ENCODE measurements around the gene ANXA8. TPM values are rescaled to one million over a fixed set of nuclear protein-coding genes. Genes with fewer than 3 reads are reported as not detected.
"Not testable (repeated sequence)": the region's sequence is repeated elsewhere in the genome, so short reads cannot be mapped to it uniquely, and the experiment has no call there.

ANXA8 gene, protein sequence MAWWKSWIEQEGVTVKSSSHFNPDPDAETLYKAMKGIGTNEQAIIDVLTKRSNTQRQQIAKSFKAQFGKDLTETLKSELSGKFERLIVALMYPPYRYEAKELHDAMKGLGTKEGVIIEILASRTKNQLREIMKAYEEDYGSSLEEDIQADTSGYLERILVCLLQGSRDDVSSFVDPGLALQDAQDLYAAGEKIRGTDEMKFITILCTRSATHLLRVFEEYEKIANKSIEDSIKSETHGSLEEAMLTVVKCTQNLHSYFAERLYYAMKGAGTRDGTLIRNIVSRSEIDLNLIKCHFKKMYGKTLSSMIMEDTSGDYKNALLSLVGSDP
- total RNA-seq, result not detected
- not detected for total RNA-seq (2013)
- total RNA-seq, result 0 to 0.14 (median 0) reads per million in 29 experiments

DNA sequence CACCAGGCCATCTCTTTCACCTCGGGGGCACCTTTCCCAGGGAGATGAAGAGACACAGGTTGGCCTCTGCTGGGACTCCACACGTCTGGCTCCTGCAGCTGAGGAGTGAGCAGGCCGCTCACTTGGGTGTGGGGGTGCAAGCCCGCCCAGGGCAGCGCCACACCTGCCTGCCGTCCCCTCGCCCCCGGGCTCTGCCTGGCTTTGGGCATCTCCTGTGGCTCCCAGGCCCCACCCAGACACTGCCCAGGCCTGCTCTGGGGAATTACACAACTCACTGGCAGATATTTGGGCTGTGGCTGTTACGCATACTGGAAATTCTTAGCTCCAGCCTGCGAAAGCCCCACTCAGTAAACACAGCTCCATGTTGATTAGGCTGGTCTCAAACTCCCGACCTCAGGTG, at the start of gene ANXA8:
Gene ANXA8 (minus strand): TSS at position 193 of the 400 bp plus-strand sequence. CDS start 182 bp downstream, at position 11.
- H3K4me3 Mint-ChIP-seq; CTCF ChIA-PET; ATAC-seq (replicated peaks in 1 of 4): not testable (repeated sequence)

DNA sequence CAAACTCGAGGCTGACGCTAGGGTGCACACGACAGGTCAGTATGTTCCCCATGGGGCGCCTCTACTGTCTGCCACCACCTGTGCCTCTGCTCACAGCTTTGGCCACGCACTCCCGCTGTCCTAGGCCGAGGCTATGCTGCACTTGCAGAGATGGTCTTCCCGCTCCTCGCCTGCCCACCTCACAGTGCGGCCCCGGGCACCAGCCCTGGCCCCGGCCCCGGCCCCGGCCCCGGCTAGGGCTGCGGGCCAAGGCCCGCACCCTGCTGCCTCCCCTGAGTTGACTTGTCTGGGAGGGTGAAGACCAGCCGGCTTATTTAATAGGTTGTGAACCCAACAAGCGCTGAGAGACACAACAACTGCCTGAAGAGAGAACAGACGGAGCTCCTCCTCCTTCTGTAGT, 39.6 kb upstream of the ANXA8 start, which contains the start of gene AGAP9:
Gene AGAP9 (minus strand): TSS at position 164 of the 400 bp plus-strand sequence. CDS start 112 bp downstream, at position 52.
- CTCF ChIA-PET; DNase-seq; H3K27me3 Mint-ChIP-seq; H3K27me3 ChIP-seq (replicated peaks in 1 of 2; ENCODE audit: control insufficient read depth in 2 of 2, extremely low read depth in 1 of 2, insufficient read depth in 2 of 2, low read length in 1 of 2); H3K4me3 Mint-ChIP-seq; H3K4me1 ChIP-seq (ENCODE audit: control insufficient read depth in 1 of 2, extremely low read depth in 1 of 2, insufficient read depth in 2 of 2, low read length in 2 of 2); H3K27ac Mint-ChIP-seq; H3K4me1 Mint-ChIP-seq; H3K9me3 ChIP-seq; H3K4me3 ChIP-seq (ENCODE audit: control insufficient read depth in 1 of 2, extremely low read depth in 1 of 2, low read length in 1 of 2); H3K9me3 Mint-ChIP-seq; POLR2A ChIA-PET; H3K36me3 Mint-ChIP-seq; H3K27ac ChIP-seq (ENCODE audit: low read length); ATAC-seq (replicated peaks in 1 of 4); H3K36me3 ChIP-seq (ENCODE audit: control insufficient read depth in 2 of 2, extremely low read depth in 1 of 2, insufficient read depth in 1 of 2, low read length in 1 of 2): not testable (repeated sequence)
- no CpG with 5 or more reads among the region's 20 CpGs for WGBS (ENCODE audit: insufficient coverage)

More for the DNA sequence above, at the start of gene ANXA8:
- H3K4me1 ChIP-seq (ENCODE audit: control insufficient read depth in 1 of 2, extremely low read depth in 1 of 2, insufficient read depth in 2 of 2, low read length in 2 of 2); H3K27ac ChIP-seq (ENCODE audit: low read length); H3K36me3 Mint-ChIP-seq; H3K27ac Mint-ChIP-seq; H3K4me3 ChIP-seq (ENCODE audit: control insufficient read depth in 1 of 2, extremely low read depth in 1 of 2, low read length in 1 of 2); POLR2A ChIA-PET; DNase-seq; H3K4me1 Mint-ChIP-seq; H3K9me3 Mint-ChIP-seq; H3K27me3 ChIP-seq (replicated peaks in 1 of 2; ENCODE audit: control insufficient read depth in 2 of 2, extremely low read depth in 1 of 2, insufficient read depth in 2 of 2, low read length in 1 of 2); H3K36me3 ChIP-seq (ENCODE audit: control insufficient read depth in 2 of 2, extremely low read depth in 1 of 2, insufficient read depth in 1 of 2, low read length in 1 of 2); H3K27me3 Mint-ChIP-seq; H3K9me3 ChIP-seq: not testable (repeated sequence)
- WGBS (ENCODE audit: insufficient coverage), result 66% methylated on average over 4 of the region's 11 CpGs

GRCh38 chr10:47502313-47502712, 18.4 kb upstream of the ANXA8 start:
- H3K27ac Mint-ChIP-seq; H3K27ac ChIP-seq (ENCODE audit: low read length); ATAC-seq (replicated peaks in 1 of 4); H3K4me3 ChIP-seq (ENCODE audit: control insufficient read depth in 1 of 2, extremely low read depth in 1 of 2, low read length in 1 of 2); DNase-seq; H3K4me1 Mint-ChIP-seq; H3K36me3 Mint-ChIP-seq; H3K4me3 Mint-ChIP-seq; H3K9me3 Mint-ChIP-seq; CTCF ChIA-PET; H3K36me3 ChIP-seq (ENCODE audit: control insufficient read depth in 2 of 2, extremely low read depth in 1 of 2, insufficient read depth in 1 of 2, low read length in 1 of 2); H3K9me3 ChIP-seq; H3K4me1 ChIP-seq (ENCODE audit: control insufficient read depth in 1 of 2, extremely low read depth in 1 of 2, insufficient read depth in 2 of 2, low read length in 2 of 2); H3K27me3 ChIP-seq (replicated peaks in 1 of 2; ENCODE audit: control insufficient read depth in 2 of 2, extremely low read depth in 1 of 2, insufficient read depth in 2 of 2, low read length in 1 of 2); POLR2A ChIA-PET; H3K27me3 Mint-ChIP-seq: not testable (repeated sequence)
- no CpG with 5 or more reads among the region's 9 CpGs for WGBS (ENCODE audit: insufficient coverage)

DNA sequence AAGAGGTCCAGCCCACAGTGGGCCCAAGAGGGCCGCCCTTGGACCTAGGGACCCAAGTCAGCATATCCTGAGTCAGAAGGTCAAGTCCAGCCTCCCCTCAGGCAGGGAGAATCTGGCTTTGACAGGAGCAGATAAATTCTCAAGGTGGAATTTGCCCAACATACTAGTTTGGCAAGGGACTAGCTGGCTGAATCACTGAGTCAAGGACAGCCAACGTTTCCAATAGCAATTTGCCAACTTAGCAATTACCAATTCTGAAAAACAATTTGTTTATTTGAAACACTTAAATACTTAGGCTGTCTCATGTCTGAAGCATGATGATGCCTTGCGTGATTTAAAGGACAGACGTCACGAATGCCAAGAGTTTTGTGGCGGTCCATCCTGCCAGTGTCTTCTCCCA, 10.3 kb upstream of the ANXA8 start:
- no CpG with 5 or more reads among the region's 6 CpGs for WGBS (ENCODE audit: insufficient coverage)
- H3K4me1 ChIP-seq (ENCODE audit: control insufficient read depth in 1 of 2, extremely low read depth in 1 of 2, insufficient read depth in 2 of 2, low read length in 2 of 2); CTCF ChIA-PET; H3K27ac ChIP-seq (ENCODE audit: low read length); H3K27me3 ChIP-seq (replicated peaks in 1 of 2; ENCODE audit: control insufficient read depth in 2 of 2, extremely low read depth in 1 of 2, insufficient read depth in 2 of 2, low read length in 1 of 2); H3K4me3 Mint-ChIP-seq; ATAC-seq (replicated peaks in 1 of 4); H3K4me1 Mint-ChIP-seq; H3K9me3 ChIP-seq; H3K36me3 Mint-ChIP-seq; POLR2A ChIA-PET; H3K27ac Mint-ChIP-seq; H3K36me3 ChIP-seq (ENCODE audit: control insufficient read depth in 2 of 2, extremely low read depth in 1 of 2, insufficient read depth in 1 of 2, low read length in 1 of 2); DNase-seq; H3K27me3 Mint-ChIP-seq; H3K4me3 ChIP-seq (ENCODE audit: control insufficient read depth in 1 of 2, extremely low read depth in 1 of 2, low read length in 1 of 2); H3K9me3 Mint-ChIP-seq: not testable (repeated sequence)

- DNase-seq; ATAC-seq (replicated peaks in 1 of 4); H3K27me3 Mint-ChIP-seq; H3K36me3 Mint-ChIP-seq; POLR2A ChIA-PET; H3K27ac ChIP-seq (ENCODE audit: low read length); H3K4me1 Mint-ChIP-seq; H3K36me3 ChIP-seq (ENCODE audit: control insufficient read depth in 2 of 2, extremely low read depth in 1 of 2, insufficient read depth in 1 of 2, low read length in 1 of 2); H3K9me3 ChIP-seq; H3K27ac Mint-ChIP-seq; CTCF ChIA-PET; H3K27me3 ChIP-seq (replicated peaks in 1 of 2; ENCODE audit: control insufficient read depth in 2 of 2, extremely low read depth in 1 of 2, insufficient read depth in 2 of 2, low read length in 1 of 2); H3K4me3 Mint-ChIP-seq; H3K9me3 Mint-ChIP-seq; H3K4me1 ChIP-seq (ENCODE audit: control insufficient read depth in 1 of 2, extremely low read depth in 1 of 2, insufficient read depth in 2 of 2, low read length in 2 of 2); H3K4me3 ChIP-seq (ENCODE audit: control insufficient read depth in 1 of 2, extremely low read depth in 1 of 2, low read length in 1 of 2): not testable (repeated sequence)
- no CpG with 5 or more reads among the region's 9 CpGs for WGBS (ENCODE audit: insufficient coverage)
Observed at GRCh38 chr10:47491600-47491999, 7.7 kb upstream of the ANXA8 start, which contains the start of gene FAM25G. Gene FAM25G, minus strand, starts transcription at chr10:47491700. Its CDS starts 26 bp downstream, at chr10:47491674.

DNA sequence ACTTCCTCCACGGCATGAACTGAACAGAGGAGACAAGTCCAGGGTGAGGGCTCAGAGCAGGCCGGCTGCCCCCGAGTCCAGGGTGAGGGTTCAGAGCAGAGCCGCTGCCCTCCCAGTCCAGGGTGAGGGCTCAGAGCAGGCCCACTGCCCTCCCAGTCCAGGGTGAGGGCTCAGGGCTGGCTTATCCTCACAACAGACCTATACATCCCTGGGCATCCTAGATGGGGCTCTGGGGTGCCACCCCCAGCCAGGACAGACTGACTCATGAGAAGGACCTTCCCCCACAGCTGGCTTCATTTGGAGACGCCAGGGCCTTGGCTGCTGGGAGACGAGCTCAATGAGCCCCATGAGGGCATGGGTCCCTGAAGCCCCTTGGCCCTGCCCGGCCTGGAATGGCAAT, 5.7 kb upstream of the ANXA8 start:
- H3K27ac ChIP-seq (ENCODE audit: low read length); H3K36me3 Mint-ChIP-seq; ATAC-seq (replicated peaks in 1 of 4); H3K9me3 ChIP-seq; H3K27me3 ChIP-seq (replicated peaks in 1 of 2; ENCODE audit: control insufficient read depth in 2 of 2, extremely low read depth in 1 of 2, insufficient read depth in 2 of 2, low read length in 1 of 2); DNase-seq; H3K36me3 ChIP-seq (ENCODE audit: control insufficient read depth in 2 of 2, extremely low read depth in 1 of 2, insufficient read depth in 1 of 2, low read length in 1 of 2); H3K4me1 ChIP-seq (ENCODE audit: control insufficient read depth in 1 of 2, extremely low read depth in 1 of 2, insufficient read depth in 2 of 2, low read length in 2 of 2); H3K4me3 Mint-ChIP-seq; CTCF ChIA-PET; H3K4me3 ChIP-seq (ENCODE audit: control insufficient read depth in 1 of 2, extremely low read depth in 1 of 2, low read length in 1 of 2); H3K9me3 Mint-ChIP-seq; POLR2A ChIA-PET; H3K27me3 Mint-ChIP-seq; H3K27ac Mint-ChIP-seq; H3K4me1 Mint-ChIP-seq: not testable (repeated sequence)
- WGBS (ENCODE audit: insufficient coverage), result no CpG with 5 or more reads among the region's 7 CpGs

GRCh38 chr10:47485943-47486342, 2.0 kb upstream of the ANXA8 start:
- H3K9me3 ChIP-seq; DNase-seq; H3K4me3 ChIP-seq (ENCODE audit: control insufficient read depth in 1 of 2, extremely low read depth in 1 of 2, low read length in 1 of 2); H3K4me1 ChIP-seq (ENCODE audit: control insufficient read depth in 1 of 2, extremely low read depth in 1 of 2, insufficient read depth in 2 of 2, low read length in 2 of 2); ATAC-seq (replicated peaks in 1 of 4); H3K27me3 Mint-ChIP-seq; H3K36me3 Mint-ChIP-seq; H3K27ac Mint-ChIP-seq; CTCF ChIA-PET; H3K4me3 Mint-ChIP-seq; H3K4me1 Mint-ChIP-seq; POLR2A ChIA-PET; H3K27ac ChIP-seq (ENCODE audit: low read length); H3K36me3 ChIP-seq (ENCODE audit: control insufficient read depth in 2 of 2, extremely low read depth in 1 of 2, insufficient read depth in 1 of 2, low read length in 1 of 2); H3K9me3 Mint-ChIP-seq; H3K27me3 ChIP-seq (replicated peaks in 1 of 2; ENCODE audit: control insufficient read depth in 2 of 2, extremely low read depth in 1 of 2, insufficient read depth in 2 of 2, low read length in 1 of 2): not testable (repeated sequence)
- no CpG with 5 or more reads among the region's 4 CpGs for WGBS (ENCODE audit: insufficient coverage)
